Subcutaneous adipose tissue (tissue), 4 donors: ENCODE results near the gene AKAP11. TPM values are rescaled to one million over a fixed set of nuclear protein-coding genes. Genes with fewer than 3 reads are reported as not detected.

Experiments used
- CTCF ChIP-seq: fragments of 450-650 bp; IDR thresholded peaks from one replicate; pipeline ENCODE4 v1.5.1; 2016; ENCODE audit warnings: low read depth, mild to moderate bottlenecking, control low read depth, antibody characterized with exemption, moderate library complexity
- total RNA-seq, 4 donors: library from RNA; depleted of rRNA; stranded (reverse); fragments of >200 nt; gene quantifications; one replicate each; pipeline ENCODE4 v1.1.0, GENCODE V29; 2016

The AKAP11 gene
- total RNA-seq, 4 donors from 2014 or later, result 34.1 to 50.9 (median 39.2) TPM

DNA sequence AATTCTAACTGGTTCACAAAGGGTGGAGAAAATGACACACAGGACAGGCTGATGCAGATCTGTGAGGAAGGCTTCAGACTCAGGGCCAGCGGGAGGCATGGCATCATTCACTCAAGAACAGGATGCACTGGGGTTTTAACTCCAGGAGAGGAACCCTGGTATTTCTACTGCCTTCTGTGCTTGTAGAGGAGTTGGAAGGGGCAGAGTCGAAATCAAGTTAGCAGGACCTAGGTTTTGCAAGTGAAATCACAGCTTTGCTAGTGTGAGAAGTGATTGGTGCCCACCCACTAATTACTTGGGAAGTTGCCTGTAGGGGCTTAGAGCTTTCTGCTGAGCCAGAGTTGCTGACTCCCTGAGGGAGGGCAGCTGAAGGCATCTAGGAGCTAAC is 92.7 kb downstream of the AKAP11 start:
- TF ChIP-seq CTCF, result no peak

DNA sequence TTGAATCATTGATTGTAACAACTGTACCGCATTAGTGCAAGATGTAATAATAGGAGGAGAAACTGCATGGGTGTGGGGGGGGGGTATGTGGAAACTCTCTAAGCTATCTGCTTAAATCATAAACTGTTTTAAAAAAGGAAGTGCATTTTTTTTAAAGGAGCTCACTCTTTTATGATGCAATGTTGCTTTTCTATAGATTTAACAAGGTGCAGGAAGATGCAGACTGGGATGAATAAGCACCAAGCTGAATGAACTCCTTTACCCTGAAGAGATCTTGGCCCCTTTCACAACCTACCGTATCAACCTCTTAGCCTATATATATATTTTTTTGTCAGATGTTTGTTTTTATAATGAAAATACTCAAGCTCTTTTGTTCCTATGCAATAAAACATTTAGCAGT is 95.9 kb downstream of the AKAP11 start:
- no peak for TF ChIP-seq CTCF

- no peak for TF ChIP-seq CTCF
Measured at GRCh38 chr13:42369071-42369797, 97.3 kb downstream of the AKAP11 start.

GRCh38 chr13:42370229-42370628 is 98.3 kb downstream of the AKAP11 start:
- TF ChIP-seq CTCF, result no peak

Other genes starting within 250 kb of the AKAP11 start
- 10 to 100 TPM; 11.9 to 19.8 (median 13.5) TPM for gene DGKH, start 223.5 kb upstream of the AKAP11 start, total RNA-seq